ENCODE data around the gene ORAI1. TPM values are rescaled to one million over a fixed set of nuclear protein-coding genes. Genes with fewer than 3 reads are reported as not detected.
"Not testable (repeated sequence)": the region's sequence is repeated elsewhere in the genome, so short reads cannot be mapped to it uniquely, and the experiment has no call there.

ORAI1 gene
- total RNA-seq, 3 donors from 2014 or later = 6.0 to 12.5 (median 6.7) TPM

DNA sequence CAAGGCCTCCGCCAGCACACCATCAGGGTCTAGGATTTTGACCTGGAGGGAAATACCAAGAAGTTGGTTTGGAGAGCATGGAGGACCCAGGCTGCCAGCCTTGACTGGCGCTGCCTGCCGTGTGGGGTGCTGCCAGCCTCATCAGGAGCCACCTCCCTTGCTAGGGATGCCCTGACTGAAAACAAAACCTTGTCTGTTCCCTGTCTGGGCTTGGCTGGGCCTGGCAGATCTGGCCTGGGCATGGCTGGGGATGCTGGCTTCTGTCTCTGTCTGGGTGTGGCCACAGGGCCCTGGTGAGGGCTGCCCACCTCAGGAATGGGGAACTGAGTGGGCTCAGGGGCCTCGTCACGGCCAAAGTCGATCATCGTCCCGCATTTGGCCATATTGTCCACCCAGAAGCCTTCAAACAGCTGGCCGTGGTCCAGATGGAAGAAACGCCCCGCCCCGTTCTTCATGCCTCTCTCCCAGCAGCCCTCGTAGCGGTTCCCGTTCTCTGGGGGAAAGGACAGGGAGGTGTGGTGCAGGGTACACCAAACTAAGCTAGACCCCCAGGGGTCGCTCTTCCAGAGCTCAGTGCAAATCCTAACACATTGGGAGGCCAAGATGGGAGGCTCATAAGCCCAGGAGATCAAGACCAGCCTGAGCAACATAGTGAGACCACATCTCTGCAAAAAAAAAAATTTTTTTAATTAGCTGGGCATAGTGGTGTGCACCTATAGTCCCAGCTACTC lies 26.6 kb downstream of the ORAI1 start:
- TF ChIP-seq POLR2AphosphoS5 (IDR thresholded peaks at IDR 0.05) (no peak), POLR2A (IDR thresholded peaks at IDR 0.05) (no peak)
- TF ChIP-seq, protein P1, sequence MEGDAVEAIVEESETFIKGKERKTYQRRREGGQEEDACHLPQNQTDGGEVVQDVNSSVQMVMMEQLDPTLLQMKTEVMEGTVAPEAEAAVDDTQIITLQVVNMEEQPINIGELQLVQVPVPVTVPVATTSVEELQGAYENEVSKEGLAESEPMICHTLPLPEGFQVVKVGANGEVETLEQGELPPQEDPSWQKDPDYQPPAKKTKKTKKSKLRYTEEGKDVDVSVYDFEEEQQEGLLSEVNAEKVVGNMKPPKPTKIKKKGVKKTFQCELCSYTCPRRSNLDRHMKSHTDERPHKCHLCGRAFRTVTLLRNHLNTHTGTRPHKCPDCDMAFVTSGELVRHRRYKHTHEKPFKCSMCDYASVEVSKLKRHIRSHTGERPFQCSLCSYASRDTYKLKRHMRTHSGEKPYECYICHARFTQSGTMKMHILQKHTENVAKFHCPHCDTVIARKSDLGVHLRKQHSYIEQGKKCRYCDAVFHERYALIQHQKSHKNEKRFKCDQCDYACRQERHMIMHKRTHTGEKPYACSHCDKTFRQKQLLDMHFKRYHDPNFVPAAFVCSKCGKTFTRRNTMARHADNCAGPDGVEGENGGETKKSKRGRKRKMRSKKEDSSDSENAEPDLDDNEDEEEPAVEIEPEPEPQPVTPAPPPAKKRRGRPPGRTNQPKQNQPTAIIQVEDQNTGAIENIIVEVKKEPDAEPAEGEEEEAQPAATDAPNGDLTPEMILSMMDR (IDR thresholded peaks at IDR 0.05) = no peak
- no peak for DNase-seq (ENCODE audit: low spot score in 2 of 2)
- Histone ChIP-seq H3K36me3 (no peaks in the 10 kb centered on the region), H3K4me1 (no peaks in the 10 kb centered on the region), H3K4me3 (no peak overlapping the region), H3K27me3 (no peaks in the 10 kb centered on the region), H3K27ac (no peak overlapping the region), H3K9me3 (no peaks in the 10 kb centered on the region)
- intact Hi-C loops (cut with DNase I; ENCODE audit: low total_unique reads) = no loop called here

DNA sequence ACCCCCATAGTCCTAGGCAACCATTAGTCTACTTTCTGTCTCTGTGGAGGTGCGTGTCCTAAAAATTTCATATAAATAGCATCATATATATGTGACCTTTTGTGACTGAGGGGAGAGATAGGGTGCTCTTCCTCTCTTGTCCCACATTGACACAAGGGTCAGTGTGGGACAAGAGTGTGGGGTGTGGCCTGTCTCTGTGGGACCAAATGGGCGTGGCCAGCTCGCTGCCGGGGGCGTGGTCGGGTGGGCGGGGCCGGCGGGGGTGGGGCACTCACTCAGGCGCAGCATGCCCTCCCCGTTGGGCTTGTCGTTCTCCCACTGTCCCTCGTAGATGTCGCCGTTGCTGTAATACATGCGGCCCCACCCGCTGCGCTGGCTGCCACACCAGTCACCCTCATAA lies 27.7 kb downstream of the ORAI1 start:
- no peaks in the 10 kb centered on the region for H3K9me3 ChIP-seq
- no peaks in the 10 kb centered on the region for H3K36me3 ChIP-seq
- intact Hi-C loops (cut with DNase I; ENCODE audit: low total_unique reads) = no loop called here
- H3K27ac ChIP-seq = no peak overlapping the region
- DNase-seq (ENCODE audit: low spot score in 2 of 2) = no peak
- H3K4me1 ChIP-seq = no peaks in the 10 kb centered on the region
- H3K4me3 ChIP-seq = no peak overlapping the region
- TF ChIP-seq, protein P1 (IDR thresholded peaks at IDR 0.05) = no peak
- no peak for TF ChIP-seq POLR2A (IDR thresholded peaks at IDR 0.05)
- TF ChIP-seq POLR2AphosphoS5 (IDR thresholded peaks at IDR 0.05) = no peak
- H3K27me3 ChIP-seq = no peaks in the 10 kb centered on the region

DNA sequence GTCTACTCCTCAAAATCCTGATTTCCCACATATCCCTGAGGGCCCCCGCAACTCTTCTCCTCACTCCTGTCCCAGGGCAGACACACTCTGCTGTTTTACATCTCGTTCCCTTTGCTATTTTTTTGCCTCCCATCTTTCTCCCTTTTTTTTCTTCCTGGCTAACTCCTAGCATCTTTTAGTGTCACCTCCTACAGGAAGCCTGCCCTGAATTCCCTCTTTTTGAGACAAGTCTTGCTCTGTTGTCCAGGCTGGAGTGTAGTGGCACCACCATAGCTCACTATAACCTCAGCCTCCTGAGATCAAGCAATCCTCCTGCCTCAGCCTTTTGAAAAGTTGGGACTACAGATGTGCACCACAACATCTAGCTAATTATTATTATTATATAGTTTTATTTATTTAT lies 29.8 kb downstream of the ORAI1 start:
- H3K4me1 ChIP-seq = no peaks in the 10 kb centered on the region
- DNase-seq (ENCODE audit: low spot score in 2 of 2) = no peak
- no peaks in the 10 kb centered on the region for H3K36me3 ChIP-seq
- H3K27me3 ChIP-seq = no peaks in the 10 kb centered on the region
- TF ChIP-seq POLR2AphosphoS5 (IDR thresholded peaks at IDR 0.05) = no peak
- H3K4me3 ChIP-seq = no peak overlapping the region
- intact Hi-C loops (cut with DNase I; ENCODE audit: low total_unique reads) = no loop called here
- no peaks in the 10 kb centered on the region for H3K9me3 ChIP-seq
- no peak overlapping the region for H3K27ac ChIP-seq

DNA sequence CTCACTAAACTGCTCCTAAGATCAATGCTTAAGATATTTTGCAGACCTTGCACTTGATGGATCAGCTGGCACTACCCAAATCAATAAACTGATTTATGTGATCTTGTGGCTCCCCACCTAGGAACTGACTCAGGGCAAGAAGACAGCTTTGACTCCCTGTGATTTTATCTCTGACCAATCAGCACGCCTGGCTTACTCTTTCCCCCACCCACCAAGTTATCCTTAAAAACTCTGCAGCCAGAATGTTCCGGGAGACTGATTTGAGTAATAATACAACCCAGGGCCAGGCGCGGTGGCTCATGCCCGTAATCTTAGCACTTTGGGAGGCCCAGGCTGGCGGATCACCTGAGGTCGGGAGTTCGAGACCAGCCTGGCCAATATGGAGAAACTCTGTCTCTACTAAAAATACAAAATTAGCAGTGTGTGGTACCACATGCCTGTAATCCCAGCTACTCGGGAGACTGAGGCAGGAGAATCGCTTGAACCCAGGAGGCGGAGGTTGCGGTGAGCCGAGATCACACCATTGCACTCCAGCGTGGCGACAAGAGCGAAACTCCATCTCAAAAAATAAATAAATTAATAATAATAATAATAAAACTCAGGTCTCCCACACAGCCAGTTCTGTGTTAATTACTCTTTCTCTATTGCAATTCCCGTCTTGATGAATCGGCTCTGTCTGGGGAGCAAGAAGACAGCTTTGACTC lies 31.1 kb downstream of the ORAI1 start:
- Histone ChIP-seq H3K9me3 (no peaks in the 10 kb centered on the region), H3K27ac (no peak overlapping the region), H3K36me3 (no peaks in the 10 kb centered on the region), H3K4me3 (no peak overlapping the region), H3K4me1 (no peaks in the 10 kb centered on the region), H3K27me3 (no peaks in the 10 kb centered on the region)
- no peak for DNase-seq (ENCODE audit: low spot score in 2 of 2)
- intact Hi-C loops (cut with DNase I; ENCODE audit: low total_unique reads) = no loop called here
- TF ChIP-seq, protein P1 (IDR thresholded peaks at IDR 0.05) = no peak
- no peak for TF ChIP-seq POLR2A (IDR thresholded peaks at IDR 0.05)
- TF ChIP-seq POLR2AphosphoS5 (IDR thresholded peaks at IDR 0.05) = no peak

DNA sequence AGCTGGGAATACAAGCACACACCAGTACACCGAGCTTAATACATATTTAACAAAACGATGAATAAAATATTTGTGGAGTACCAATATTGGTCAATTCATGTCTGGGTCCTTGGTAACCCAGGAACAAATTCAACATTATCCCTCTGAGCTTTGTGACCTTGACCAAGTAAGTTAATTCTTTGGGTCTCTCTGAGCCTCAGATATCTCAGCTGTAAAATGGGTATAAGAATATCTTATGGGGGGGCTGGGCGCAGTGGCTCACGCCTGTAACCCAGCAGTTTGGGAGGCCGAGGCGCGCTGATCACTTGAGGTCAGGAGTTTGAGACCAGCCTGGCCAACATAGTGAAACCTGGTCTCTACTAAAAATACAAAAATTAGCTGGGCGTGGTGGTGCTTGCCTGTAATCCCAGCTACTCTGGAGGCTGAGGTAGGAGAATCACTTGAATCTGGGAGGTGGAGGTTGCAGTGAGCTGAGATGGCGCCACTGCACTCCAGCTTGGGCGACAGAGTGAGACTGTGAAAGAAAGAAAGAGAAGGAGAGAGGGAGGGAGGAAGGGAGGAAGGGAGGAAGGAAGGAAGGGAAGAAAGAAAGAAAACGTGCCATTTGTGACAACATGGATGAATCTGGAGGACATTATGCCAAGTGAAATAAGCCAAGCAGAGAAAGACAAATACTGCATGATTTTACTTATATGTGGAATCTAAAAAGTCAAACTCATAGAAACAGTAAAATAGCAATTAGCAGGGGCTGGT lies 35.2 kb downstream of the ORAI1 start:
- H3K36me3 ChIP-seq; H3K27me3 ChIP-seq; intact Hi-C loops (cut with DNase I; ENCODE audit: low total_unique reads); H3K4me3 ChIP-seq; H3K27ac ChIP-seq; H3K9me3 ChIP-seq; DNase-seq (ENCODE audit: low spot score in 2 of 2); H3K4me1 ChIP-seq: not testable (repeated sequence)

DNA sequence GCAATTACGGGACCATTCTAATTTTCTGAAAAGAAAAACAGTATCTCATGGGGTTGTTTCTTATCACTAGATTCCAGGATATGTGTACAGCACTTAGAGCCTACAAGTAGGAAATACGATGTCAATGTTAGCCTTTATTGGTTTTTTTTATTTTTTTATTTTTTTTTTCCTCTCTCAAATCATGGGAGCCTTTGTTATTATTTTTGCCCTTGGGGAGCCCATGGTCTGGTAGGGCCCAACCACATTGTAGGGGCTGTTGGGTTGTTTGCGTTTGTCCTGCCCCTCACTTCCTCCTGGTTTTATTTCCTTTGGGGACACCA lies 37.2 kb downstream of the ORAI1 start:
- H3K9me3 ChIP-seq = no peaks in the 10 kb centered on the region
- no peak overlapping the region for H3K27ac ChIP-seq
- H3K4me1 ChIP-seq = no peaks in the 10 kb centered on the region
- no peak for DNase-seq (ENCODE audit: low spot score in 2 of 2)
- H3K36me3 ChIP-seq = no peaks in the 10 kb centered on the region
- no peak for TF ChIP-seq POLR2A (IDR thresholded peaks at IDR 0.05)
- TF ChIP-seq, protein P1 (IDR thresholded peaks at IDR 0.05) = no peak
- TF ChIP-seq POLR2AphosphoS5 (IDR thresholded peaks at IDR 0.05) = no peak
- intact Hi-C loops (cut with DNase I; ENCODE audit: low total_unique reads) = no loop called here
- no peak overlapping the region for H3K4me3 ChIP-seq
- no peaks in the 10 kb centered on the region for H3K27me3 ChIP-seq

DNA sequence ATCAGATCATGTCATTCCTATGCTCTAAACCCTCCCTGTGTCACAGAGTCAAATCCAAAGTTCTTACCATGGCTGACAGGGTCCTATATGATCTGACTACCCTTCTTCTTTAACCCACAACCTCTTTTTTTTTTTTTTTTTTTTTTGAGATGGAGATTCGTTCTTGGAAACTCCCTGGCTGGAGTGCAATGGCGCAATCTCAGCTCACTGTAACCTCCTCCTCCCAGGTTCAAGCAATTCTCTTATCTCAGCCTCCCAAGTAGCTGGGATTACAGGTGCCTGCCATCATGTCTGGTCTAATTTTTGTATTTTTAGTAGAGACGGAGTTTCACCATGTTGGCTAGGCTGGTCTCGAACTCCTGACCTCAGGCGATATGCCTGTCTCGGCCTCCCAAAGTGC lies 40.5 kb downstream of the ORAI1 start:
- H3K27me3 ChIP-seq; H3K27ac ChIP-seq; intact Hi-C loops (cut with DNase I; ENCODE audit: low total_unique reads); H3K9me3 ChIP-seq; DNase-seq (ENCODE audit: low spot score in 2 of 2); H3K36me3 ChIP-seq; H3K4me1 ChIP-seq; H3K4me3 ChIP-seq: not testable (repeated sequence)
